NB4 (cell line): ENCODE results near the gene SPEG.

Source experiments
- DNase-seq: peaks from one replicate; pipeline ENCODE4 v3.0.0; 2010; ENCODE audit warnings: low read depth
- H3K4me3 ChIP-seq: one replicate; pipeline ENCODE4 v1.5.1; 2011; ENCODE audit warnings: mild to moderate bottlenecking, low read depth, low read length, moderate library complexity
- CTCF ChIP-seq: IDR thresholded peaks from one replicate; pipeline ENCODE4 v1.5.1; 2012; ENCODE audit warnings: low read depth, low read length
- MAX ChIP-seq: IDR thresholded peaks from 2 replicates; pipeline ENCODE4 v1.6.1; 2011; ENCODE audit warnings: low read depth, low read length
- MYC ChIP-seq: IDR thresholded peaks from 2 replicates; pipeline ENCODE4 v1.6.1; 2011; ENCODE audit warnings: low read depth, low read length
- POLR2A ChIP-seq: IDR thresholded peaks from 2 replicates; pipeline ENCODE4 v1.6.1; 2011; ENCODE audit warnings: mild to moderate bottlenecking; ENCODE audit not compliant: insufficient read length; ENCODE audit errors: extremely low read depth

The SPEG gene

GRCh38 chr2:219415580-219416234, 18.9 kb upstream of the SPEG start:
- DNase-seq, result no peak
- TF ChIP-seq MYC (no peak), MAX (no peak), POLR2A (no peak), CTCF (no peak)
- H3K4me3 ChIP-seq, result no peak overlapping the region

- DNase-seq, result peak; percentile 74
- TF ChIP-seq POLR2A (peak; percentile 14), CTCF (no peak), MYC (peak; percentile 56), MAX (peak; percentile 54)
- H3K4me3 ChIP-seq, result no peak overlapping the region
Measured at GRCh38 chr2:219416235-219416602, 18.4 kb upstream of the SPEG start.

GRCh38 chr2:219416938-219417337, 17.7 kb upstream of the SPEG start:
- TF ChIP-seq MAX (no peak), MYC (no peak), POLR2A (no peak), CTCF (no peak)
- no peak for DNase-seq

GRCh38 chr2:219417374-219417773, 17.3 kb upstream of the SPEG start:
- no peak overlapping the region for H3K4me3 ChIP-seq
- no peak for TF ChIP-seq MAX
- DNase-seq, result peak; percentile 45

More at GRCh38 chr2:219416938-219417337, 17.7 kb upstream of the SPEG start:
- no peak overlapping the region for H3K4me3 ChIP-seq

- DNase-seq, result no peak
- H3K4me3 ChIP-seq, result no peak within 1 kb of the TSS
- TF ChIP-seq MAX (no peak), CTCF (no peak), POLR2A (no peak), MYC (no peak)
Measured at GRCh38 chr2:219418155-219419011, 16.3 kb upstream of the SPEG start, which contains the start of gene DES. DES (plus strand) TSS chr2:219418377; CDS start chr2:219418463, 86 bp downstream.

GRCh38 chr2:219419012-219419324, 15.7 kb upstream of the SPEG start:
- DNase-seq, result no peak
- no peak overlapping the region for H3K4me3 ChIP-seq
- TF ChIP-seq POLR2A (no peak), CTCF (no peak), MYC (no peak), MAX (no peak)
